Colon (tissue), 2 donors: ENCODE results near the gene DHRS4L2.
"Not testable (repeated sequence)": the region's sequence is repeated elsewhere in the genome, so short reads cannot be mapped to it uniquely, and the experiment has no call there.

Source experiments
- FAIRE-seq: peaks from 2 replicates; lab custom pipeline; 2012; peaks lifted over from hg19 to GRCh38; lab: Jason Lieb, UNC
- donor health status: control.
- donor health status: control.

Gene DHRS4L2

DNA sequence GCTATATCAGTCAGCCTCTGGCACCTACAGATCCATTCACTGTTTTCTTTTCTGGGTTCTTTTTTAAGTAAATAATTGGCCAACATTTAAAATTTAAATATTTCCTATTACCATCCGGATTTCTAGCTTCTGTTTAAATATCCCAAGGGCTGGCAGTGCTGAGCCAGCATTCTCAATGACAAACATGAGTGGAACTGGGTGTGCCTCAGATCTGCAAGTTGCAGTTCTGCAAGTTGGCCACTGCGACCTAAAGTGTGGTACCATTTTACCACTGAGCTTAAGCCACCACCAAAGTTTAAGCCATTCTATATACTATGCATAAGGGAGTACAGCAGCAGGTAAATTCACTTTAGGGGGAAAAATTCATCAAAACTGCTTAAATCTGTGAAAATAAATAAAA is 31.2 kb downstream of the DHRS4L2 start:
- FAIRE-seq = not testable (repeated sequence)

DNA sequence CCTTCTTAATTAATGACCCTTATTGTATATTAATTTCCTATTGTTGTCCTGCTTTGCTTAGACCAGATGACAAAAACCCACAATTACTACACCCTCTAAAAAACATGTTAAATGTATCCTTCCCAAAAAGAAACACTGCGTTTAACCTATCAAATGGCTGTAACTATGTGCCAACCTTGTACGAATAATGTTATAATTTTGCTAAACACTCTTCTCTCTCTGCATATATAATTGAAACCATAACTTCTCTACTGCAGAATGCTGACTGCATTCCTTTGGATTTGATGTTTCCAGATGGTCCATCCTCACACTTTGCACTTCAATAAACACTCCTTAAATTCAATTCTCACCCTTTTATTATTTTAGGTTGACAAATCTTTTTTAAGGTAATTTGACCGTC is 31.8 kb downstream of the DHRS4L2 start:
- not testable (repeated sequence) for FAIRE-seq

DNA sequence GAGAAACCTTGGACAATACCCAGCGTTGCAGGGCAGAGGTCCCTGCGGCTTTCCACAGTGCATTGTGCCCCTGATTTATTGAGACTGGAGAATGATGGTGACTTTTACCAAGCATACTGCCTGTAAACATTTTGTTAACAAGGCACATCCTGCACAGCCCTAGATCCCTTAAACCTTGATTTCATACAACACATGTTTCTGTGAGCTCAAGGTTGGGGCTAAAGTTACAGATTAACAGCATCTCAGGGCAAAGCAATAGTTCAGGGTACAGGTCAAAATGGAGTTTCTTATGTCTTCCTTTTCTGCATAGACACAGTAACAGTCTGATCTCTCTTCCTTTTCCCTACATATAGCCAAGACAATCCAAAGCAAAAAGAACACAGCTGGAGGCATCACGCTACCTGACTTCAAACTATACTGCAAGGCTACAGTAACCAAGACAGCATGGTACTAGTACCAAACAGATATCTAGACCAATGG is 36.2 kb downstream of the DHRS4L2 start:
- FAIRE-seq = not testable (repeated sequence)

DNA sequence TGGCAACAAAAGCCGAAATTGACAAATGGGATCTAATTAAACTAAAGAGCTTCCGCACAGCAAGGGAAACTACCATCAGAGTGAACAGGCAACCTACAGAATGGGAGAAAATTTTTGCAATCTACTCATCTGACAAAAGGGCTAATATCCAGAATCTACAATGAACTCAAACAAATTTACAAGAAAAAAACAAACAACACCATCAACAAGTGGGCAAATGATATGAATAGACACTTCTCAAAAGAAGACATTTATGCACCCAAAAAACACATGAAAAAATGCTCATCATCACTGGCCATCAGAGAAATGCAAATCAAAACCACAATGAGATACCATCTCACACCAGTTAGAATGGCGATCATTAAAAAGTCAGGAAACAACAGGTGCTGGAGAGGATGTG is 41.0 kb downstream of the DHRS4L2 start:
- not testable (repeated sequence) for FAIRE-seq

DNA sequence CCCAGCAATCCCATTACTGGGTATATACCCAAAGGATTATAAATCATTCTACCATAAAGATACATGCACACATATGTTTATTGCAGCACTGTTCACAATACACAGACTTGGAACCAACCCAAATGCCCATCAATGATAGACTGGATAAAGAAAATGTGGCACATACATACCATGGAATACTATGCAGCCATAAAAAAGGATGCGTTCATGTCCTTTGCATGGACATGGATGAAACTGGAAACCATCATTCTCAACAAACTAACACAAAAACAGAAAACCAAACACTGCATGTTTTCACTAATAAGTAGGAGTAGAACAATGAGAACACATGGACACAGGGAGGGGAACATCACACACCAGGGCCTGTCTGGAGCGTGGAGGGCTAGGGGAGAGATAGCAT is 42.6 kb downstream of the DHRS4L2 start:
- not testable (repeated sequence) for FAIRE-seq

DNA sequence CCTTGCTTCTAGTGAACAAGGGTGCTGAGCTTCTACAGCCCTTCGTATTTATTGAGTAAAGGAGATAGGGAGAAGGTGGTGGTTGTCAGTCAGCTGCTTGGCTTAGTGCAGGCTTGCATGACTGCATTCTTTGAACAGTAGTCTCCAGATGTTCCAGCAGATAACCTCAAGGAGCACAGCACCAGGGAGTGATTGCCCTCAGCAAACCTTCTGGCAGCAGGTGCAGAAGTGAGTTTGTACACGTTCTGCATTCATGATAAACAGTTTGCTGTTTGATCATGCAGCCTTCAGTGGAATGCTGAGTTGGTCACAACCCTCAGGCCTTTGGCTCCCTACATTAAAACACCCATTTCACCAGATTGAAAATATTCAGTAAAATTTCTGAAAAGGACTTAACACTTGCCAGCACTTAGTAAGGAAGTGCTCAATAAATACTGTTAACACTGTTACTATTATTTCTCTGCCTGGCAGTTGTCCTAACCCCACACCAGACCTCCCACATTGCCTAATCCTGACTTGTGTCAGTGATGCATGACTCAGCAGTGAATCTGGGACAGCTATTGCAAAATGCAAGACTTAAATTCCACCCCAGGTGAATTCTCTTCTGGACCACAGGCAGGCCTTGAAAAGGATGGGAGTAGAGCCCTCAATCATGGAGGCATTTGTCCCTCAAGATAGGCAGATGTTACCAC is 44.1 kb downstream of the DHRS4L2 start:
- FAIRE-seq = no peak

DNA sequence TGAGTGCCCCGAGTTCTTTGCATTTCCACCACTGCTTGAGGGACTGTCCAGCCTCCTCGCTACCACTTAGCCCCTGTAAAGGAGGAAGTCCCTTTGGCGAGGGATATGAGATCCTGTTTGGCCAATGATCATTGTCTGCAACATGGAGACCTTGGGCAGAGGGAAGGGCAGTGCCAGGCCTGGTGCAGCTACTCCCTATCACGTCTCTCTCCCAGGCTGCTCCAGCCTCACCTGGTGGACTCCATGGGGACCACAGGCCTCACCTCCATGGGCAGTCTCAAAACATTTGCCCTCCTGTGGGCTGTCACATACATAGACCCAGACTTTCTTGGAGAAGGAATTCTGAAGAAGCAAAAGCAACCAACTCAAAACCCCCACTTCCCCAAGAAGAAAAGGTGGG is 47.0 kb downstream of the DHRS4L2 start:
- FAIRE-seq = not testable (repeated sequence)

DNA sequence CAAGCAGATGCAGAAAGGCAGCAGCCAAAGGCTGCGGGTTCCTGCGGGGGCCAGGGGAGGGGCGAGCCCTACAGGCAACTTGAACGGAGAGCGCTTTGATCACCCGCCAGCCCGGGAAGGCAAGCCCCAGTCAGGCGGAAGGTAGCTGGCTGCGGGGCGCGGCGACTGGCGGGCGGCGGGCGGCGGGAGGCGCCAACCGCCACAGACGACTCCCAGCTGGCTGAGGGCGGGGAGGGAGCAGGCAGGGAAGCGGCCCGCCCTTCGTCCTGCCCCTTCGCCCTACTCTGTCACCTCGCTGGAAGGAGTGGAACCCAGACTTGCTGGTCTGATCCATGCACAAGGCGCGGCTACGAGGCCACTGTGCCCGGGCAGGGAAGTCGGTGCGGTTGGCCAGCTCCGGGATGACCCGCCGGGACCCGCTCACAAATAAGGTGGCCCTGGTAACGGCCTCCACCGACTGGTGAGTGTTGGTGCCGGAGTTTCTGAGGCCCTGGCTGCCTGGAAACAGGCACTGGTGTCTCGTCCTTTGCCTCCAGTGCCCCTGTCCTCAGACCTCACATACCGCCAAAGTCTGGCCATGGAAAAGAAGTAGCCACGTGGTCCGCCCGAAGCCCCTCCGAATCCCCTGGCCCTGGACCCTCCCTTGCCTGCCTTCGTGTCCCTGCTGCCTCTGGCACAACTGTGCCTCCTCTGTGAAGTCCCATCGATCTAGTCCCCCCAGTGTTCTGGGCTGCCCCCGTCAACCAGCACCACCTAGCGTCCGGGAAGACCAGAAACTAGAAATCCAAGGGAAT is 47.6 kb downstream of the DHRS4L2 start:
- FAIRE-seq = no peak

DNA sequence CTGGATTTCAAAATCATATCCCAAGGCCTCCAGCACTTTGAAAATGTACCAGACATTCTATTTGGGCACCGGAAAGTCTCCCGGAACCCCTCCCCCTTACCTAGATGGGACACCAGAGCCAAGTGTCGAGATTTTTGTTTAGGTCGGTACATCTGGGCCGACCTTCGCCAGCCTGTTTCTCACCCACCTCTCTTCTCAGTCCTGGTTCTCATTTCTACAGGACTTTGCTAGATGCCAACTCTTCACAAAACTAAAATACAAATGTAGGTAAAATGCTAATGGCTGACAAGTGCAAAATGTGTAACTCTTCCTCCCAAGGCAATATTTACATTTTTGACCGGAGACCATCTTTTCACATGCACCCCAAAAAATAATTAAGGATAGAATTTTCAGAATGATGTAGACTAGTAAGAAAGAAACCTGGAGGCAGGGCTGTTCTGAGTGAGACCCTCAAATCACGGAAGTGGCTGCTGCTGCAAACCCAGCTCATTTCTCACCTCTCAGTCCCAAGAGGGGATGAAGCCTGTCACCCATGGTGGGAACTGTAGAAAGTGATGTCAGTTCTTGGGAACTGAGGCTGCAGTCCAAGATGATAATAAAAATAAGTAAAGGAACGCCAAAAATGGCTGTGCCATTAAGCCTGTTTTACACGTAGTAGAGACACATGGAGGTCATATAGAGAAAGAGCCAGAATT is 48.4 kb downstream of the DHRS4L2 start:
- FAIRE-seq = not testable (repeated sequence)

DNA sequence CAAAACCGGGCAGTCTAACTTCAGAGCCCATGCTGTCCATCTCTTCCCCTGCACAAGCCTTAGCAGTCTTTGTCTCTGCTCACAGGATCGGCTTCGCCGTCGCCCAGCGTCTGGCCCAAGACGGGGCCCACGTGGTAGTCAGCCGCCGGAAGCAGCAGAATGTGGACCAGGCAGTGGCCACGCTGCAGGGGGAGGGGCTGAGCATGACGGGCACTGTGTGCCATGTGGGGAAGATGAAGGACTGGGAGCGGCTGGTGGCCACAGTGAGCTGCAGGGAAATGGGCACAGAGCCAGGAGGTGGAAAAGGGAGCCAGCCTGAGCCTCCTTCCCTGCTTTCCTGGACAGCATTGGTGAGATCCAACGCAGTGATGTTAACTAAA is 48.9 kb downstream of the DHRS4L2 start:
- no peak for FAIRE-seq

DNA sequence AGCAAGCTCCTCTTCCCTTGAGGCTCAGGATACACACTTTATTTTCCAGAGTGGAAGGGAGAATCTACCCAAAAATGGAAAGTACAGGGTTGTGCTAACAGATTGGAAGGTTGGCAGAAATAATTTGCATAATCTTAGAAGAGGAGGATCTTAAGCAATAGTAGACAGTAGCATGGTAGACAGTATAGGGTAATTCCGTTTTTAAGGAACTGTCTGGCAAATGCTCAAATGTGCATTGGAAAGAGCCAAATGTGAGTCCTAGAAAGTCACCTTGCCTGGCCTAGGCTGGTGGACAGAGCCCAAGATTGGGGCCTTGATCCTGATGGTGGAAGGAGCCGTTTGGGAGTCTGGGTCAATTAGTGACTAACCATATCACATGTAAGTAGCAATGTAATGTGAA is 50.0 kb downstream of the DHRS4L2 start:
- FAIRE-seq = no peak

DNA sequence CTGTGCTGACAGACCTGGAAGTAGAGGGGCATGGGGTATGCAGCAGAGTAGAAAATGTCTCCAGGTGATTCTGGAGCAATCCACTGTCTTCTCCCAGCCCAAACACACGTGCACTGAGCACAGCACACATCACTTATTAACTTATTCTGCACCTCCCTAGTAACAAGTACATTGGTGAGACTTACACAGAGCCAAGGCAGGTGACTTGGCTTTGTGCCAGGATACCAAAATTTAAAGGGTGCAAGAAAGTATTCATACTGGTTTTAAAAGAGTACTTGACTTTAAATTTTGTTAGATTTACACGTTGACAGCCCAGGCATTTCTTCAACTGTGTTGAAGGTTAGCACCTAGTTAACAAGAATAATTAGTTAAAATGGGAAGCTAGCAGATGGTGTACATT is 52.0 kb downstream of the DHRS4L2 start:
- no peak for FAIRE-seq

DNA sequence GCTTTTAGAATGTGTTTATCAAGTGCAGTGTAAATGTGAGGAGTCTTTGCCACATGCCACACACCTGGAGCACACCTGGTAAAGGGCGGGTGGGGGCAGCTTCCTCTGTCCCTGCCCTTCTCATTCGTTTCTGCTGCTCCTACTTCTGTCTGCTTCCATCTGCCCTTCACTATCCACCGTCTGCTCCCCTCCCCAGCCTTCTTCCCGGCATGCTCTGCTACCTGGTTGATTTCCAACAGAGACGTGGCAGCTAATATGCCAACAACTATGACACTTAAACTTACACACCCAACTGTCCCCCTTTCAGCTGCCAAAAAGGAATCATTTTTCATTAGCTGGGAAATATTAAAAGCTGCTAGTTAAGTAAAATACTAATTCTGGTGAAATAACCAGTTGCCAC is 54.0 kb downstream of the DHRS4L2 start:
- FAIRE-seq = no peak

DNA sequence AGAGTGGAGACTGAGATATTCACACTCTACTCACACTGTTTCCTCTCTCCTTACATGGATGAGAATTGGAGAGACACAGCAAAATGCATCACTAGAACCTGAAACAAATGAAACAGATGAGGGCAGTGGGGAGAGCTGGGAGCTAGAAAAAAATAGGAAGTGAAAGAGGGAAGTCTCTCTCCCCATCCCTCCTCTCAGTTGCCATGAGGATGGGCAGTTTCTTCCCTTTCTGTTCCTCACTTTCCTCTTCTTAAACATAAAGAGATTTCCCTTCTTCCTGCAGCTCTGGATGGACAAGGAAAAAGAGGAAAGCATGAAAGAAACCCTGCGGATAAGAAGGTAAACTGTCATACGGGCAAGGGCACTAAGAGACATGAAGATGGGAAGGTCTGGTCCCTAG is 60.3 kb downstream of the DHRS4L2 start:
- not testable (repeated sequence) for FAIRE-seq

DNA sequence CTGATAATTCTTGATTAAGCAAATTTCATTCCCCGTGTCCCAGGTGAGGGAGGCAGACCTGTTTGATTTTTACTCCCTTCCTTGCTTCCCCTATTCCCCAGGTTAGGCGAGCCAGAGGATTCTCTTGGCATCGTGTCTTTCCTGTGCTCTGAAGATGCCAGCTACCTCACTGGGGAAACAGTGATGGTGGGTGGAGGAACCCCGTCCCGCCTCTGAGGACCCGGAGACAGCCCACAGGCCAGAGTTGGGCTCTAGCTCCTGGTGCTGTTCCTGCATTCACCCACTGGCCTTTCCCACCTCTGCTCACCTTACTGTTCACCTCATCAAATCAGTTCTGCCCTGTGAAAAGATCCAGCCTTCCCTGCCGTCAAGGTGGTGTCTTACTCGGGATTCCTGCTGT is 62.0 kb downstream of the DHRS4L2 start:
- not testable (repeated sequence) for FAIRE-seq

DNA sequence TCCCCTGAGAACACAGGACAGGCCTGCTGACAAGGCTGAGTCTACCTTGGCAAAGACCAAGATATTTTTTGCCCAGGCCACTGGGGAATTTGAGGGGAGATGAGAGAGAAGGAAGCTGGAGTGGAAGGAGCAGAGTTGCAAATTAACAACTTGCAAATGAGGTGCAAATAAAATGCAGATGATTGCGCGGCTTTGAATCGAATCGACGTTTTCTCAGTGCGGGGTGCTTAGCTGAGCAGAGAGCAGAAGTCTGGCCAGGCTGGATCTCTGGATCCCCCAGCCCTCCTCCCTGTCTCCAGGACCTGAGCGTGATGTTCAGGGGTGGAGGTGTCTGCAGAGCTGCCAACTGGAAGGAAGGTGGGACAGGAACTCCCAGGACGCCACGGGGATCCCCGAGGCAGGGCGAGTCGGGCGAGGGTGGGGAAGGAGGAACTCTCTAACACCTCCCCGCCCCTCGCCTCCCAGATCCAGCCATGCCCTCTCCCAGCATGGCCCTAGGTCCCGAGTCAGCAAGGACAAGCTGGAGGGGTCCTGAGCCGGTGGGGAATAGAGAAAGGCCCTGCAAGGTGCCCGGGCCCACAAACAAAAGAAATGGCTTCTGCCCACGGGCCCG is 62.6 kb downstream of the DHRS4L2 start:
- no peak for FAIRE-seq

DNA sequence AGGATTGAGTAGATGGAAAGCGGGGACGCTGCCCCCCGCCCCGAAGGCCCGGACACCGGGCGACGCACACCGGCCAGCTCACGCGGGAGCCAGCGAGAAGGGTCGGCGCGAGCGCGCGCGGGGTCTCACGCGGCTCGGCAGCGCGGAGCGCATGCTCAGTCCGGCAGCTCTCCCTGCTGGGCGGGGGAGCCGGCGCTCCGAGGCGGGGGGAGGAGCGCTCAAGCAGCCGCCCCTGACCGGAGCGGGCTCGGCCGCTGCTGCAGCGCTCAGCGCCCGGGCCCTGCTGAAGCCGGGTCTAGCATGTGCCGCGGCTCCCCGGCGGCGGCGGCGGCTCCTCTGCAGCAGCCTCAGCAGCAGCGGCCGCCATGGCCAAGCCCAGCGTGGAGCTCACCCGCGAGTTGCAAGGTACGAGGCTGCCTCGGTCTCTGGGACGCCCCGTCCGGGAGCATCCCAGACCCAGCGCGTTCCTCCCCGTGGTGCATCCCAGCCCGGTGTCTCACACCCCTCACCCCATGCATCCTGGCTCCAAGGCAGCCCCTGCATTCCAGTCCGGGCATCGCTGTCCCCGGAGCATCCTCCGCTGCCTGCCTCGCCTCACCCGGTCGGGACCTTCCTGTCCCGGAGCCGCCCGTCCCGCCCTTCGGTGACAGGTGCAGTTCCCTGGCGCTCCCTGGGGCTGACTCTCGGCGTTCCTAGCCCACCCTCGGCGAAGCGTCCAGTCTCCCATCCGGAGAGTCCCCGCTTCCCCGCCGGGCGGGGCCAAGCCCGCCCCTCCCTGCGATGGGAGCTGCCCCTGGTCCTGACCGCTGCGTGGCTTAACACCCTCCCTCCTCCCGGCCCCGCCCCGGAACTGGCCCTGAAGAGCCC is 63.3 kb downstream of the DHRS4L2 start, which contains the start of gene CARMIL3:
Gene CARMIL3, plus strand, starts transcription at position 221 of the 867 bp plus-strand sequence. Its CDS starts 145 bp downstream, at position 366.
- no peak for FAIRE-seq

DNA sequence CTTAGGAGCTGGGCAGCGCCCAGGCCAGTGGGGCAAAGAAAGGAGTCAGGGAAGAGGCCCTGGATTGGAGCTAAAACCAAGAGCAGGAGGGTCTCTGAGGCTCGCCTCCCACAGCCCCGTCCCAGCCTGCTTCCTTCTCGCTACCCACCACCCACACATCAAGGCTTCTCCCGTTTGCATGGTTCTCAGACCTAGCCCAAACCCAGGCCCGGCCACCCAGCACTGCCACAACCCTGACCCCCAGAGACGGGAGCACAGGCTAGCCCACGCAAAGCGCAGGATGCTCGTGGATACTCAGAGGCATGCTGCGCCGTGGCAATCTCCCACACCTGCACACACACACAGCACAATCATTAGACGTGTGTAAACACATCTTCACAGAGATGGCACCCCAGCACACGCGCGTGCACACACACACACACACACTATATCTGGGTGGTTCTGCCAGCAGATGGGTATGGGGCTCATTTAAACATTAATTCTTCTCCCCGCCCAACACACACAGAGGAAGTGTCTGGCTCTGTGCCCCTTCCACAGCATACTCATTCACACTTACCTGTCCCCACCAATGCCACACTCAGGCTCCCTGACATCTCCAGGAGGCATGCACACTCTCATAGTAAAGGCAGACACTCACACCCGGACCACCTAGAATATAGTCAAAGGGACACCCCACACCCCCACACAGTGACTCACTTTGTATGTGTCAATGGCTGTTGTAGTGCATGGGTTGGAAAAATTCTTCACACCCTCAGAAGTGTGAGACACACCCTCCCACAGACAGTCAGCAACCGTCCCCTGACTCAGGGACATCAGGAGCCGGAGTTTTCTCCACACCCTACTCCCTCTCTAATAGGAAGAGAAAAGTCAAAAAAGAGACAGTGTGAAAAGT is 64.2 kb downstream of the DHRS4L2 start:
- FAIRE-seq = no peak

DNA sequence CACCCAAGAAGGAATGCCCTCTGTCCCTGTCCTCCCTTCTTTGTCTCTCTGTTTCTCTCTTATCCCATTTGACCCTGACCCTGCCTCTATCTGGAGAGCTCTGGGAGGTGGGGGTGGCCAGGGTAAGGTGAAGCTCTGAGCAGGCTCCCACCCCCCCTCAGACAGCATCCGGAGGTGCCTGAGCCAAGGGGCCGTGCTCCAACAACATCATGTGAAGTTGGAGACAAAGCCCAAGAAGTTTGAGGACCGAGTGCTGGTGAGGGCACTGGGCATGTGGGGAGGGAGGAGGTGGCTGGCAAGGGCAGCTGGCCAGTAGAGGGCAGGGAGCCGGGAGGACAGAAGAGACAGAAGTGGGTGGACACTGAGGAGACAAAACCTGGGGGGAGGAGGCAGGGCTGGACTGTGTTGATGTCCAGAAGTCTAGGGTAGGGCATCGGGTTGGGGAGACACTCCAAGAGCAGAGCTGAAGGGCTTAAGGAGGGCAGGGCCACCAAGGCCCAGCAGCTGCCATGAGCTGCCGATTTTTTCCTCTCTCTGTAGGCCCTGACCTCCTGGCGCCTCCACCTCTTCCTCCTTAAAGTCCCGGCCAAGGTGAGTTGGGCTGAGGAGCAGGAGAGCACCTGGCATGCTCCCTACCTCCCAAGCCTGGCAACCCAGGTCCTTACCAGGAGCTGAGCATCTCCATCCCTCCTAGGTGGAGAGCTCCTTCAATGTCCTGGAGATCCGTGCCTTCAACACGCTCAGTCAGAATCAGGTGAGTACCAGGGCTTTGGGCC is 65.0 kb downstream of the DHRS4L2 start:
- no peak for FAIRE-seq

DNA sequence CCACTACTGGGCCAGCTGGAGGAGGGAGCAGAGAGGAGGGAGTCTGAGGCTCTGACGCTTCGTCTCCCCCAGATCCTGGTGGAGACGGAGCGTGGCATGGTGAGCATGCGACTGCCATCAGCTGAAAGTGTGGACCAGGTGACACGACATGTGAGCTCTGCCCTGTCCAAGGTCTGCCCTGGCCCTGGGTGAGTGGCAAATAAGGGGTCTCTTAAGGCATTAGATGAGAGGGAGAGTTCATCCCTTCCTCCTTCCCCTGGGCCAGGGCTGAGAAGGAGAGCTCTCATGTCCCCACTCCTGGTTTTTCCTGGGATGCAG is 65.6 kb downstream of the DHRS4L2 start:
- no peak for FAIRE-seq
